Large intestine (tissue), 3 donors: Measurements from ENCODE around the gene CNKSR3. TPM values are rescaled to one million over a fixed set of nuclear protein-coding genes. Genes with fewer than 3 reads are reported as not detected.
A peak's percentile ranks its signal among the peaks of the same experiment; 100 is the strongest.

Source experiments
- DNase-seq, 2 donors: peaks; one replicate each; pipeline versions ENCODE4 v3.0.0 to v3.0.0-alpha.2; 2013
- H3K27ac ChIP-seq: one replicate; pipeline ENCODE4 v1.5.1; 2013; ENCODE audit warnings: low read length
- H3K27me3 ChIP-seq: 2 replicates; pipeline ENCODE4 v1.6.1; 2013; ENCODE audit warnings: low read length; ENCODE audit not compliant: control insufficient read depth, insufficient read depth
- H3K36me3 ChIP-seq: 2 replicates; pipeline ENCODE4 v1.6.1; 2013; ENCODE audit warnings: low read length; ENCODE audit not compliant: control insufficient read depth, insufficient read depth
- H3K4me1 ChIP-seq: one replicate; pipeline ENCODE4 v1.6.1; 2013; ENCODE audit warnings: low read length; ENCODE audit not compliant: control insufficient read depth, insufficient read depth
- H3K4me3 ChIP-seq: one replicate; pipeline ENCODE4 v1.5.1; 2013; ENCODE audit warnings: low read length
- H3K9me3 ChIP-seq: one replicate; pipeline ENCODE4 v1.6.1; 2013; ENCODE audit warnings: mild to moderate bottlenecking, low read depth, low read length, moderate library complexity; ENCODE audit not compliant: control insufficient read depth
- WGBS: methylation state at CpG from one replicate; pipeline ENCODE4 v1.1.5; 2013; ENCODE audit warnings: low lambda C conversion rate; ENCODE audit not compliant: insufficient coverage; 5-methylcytosine and 5-hydroxymethylcytosine counted together
- polyA plus RNA-seq: library from polyadenylated mRNA; unstranded; fragments of 120-200 nt; gene quantifications from one replicate; pipeline ENCODE4 v1.2.1, GENCODE V29; 2013

The CNKSR3 gene
- polyA plus RNA-seq, 1 donor, result 25.8 TPM

DNA sequence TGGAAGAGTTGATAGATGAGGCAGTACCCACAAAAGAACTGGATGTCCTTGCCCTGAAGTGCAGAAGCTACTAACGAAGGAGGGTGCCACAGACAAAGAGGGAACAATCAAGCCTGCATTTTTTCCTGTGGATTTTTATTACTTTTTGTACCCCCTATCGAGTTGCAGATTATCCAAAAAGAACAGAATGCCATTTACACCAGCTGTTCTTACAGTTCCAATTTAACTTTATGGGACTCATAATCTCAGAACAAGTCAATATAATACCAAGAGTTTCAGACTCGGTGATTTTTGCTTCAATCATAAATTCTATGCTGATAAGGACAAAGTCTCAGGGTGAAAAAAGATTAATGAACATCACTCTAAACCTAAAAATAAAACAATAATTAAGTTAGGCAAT lies 4.0 kb upstream of the CNKSR3 start:
- H3K4me1 ChIP-seq, result peaks cover 24% of the 10 kb centered on the region
- H3K27me3 ChIP-seq, result no peaks in the 10 kb centered on the region
- H3K9me3 ChIP-seq, result no peaks in the 10 kb centered on the region
- peak overlapping the region; percentile 81 for H3K27ac ChIP-seq
- no peak for DNase-seq
- no peaks in the 10 kb centered on the region for H3K36me3 ChIP-seq
- H3K4me3 ChIP-seq, result no peak overlapping the region
- 55% methylated on average over 1 of the region's 3 CpGs for WGBS

DNA sequence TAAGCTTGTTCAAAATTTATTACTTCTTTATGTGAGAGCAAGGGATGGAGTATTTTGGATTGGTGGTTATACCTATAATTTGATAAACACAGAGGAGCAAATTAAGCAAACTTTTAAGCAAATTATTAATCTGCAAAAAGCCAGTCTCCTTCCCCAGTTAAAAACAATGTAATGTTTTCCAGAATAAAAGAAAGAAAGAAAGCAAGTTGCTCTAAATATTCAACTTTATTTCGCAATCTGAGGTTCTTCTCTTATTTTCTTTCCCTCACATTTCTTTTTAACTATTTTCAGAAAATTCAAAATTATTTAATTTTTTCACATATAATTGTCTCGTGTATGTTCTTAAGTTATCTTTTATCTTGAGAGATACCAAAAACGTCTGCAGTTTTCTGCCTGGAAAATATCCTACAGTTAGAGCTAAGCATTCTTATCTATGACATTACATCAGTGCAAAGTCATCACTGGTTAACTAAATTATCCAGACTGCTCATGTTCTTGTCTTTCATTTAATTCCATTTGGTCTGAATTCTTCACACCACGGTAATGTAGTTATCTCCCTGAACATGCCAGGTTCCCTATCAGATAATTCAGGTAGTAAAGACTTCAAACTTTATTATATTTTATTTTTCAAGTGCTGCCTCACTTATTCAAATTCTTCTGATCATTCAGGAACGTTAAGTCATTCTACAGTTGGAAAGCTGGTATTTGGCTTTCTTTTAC lies 3.3 kb upstream of the CNKSR3 start:
- Histone ChIP-seq H3K4me1 (peaks cover 24% of the 10 kb centered on the region), H3K36me3 (no peaks in the 10 kb centered on the region), H3K27ac (peak overlapping the region; percentile 81), H3K4me3 (no peak overlapping the region), H3K9me3 (no peaks in the 10 kb centered on the region), H3K27me3 (no peaks in the 10 kb centered on the region)
- WGBS, result 40% methylated on average over 4 of the region's 5 CpGs
- DNase-seq, result no peak

DNA sequence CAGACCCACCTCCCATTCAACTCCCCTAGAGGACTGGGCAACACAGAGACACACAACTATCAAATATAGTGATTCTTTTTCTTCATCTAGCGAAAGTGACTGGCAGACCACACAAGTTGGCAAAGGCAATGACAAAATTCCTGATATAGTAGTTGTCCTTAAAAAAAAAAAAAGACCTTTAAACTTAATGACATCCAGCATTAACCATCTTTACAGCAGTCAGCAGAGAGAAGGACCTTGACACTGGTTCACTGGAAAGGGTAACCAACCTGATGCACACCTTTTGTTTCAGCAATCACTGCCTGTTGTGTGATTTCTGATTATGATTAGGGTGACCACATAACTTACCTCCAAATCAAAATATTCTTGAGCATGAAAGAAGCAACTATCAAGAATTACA lies 1.7 kb upstream of the CNKSR3 start:
- no CpG with 5 or more reads among the region's 1 CpG for WGBS
- DNase-seq, result peak; percentile 49 to 80
- peaks cover 36% of the 10 kb centered on the region for H3K4me1 ChIP-seq
- no peak overlapping the region for H3K4me3 ChIP-seq
- no peaks in the 10 kb centered on the region for H3K27me3 ChIP-seq
- no peaks in the 10 kb centered on the region for H3K9me3 ChIP-seq
- peak overlapping the region; percentile 81 for H3K27ac ChIP-seq
- no peaks in the 10 kb centered on the region for H3K36me3 ChIP-seq

DNA sequence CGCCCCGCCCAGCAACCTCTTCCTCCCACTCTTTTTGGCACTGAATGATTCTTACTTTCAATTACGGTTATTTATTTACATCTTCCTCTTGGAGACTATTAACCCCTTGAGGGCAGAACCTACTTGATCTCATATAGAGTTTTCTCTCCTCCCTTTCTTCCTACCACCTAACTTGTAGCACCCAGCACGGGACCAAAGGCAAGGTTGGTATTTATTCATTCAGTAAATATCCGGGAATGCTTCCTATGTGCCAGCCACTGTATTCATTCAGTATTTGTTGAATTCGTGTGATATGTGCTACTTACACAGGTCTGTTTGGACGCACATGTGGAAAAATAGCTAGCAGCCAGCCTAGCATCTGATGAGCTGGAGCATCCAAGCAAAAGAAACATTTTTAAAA lies 1.3 kb upstream of the CNKSR3 start:
- peaks cover 40% of the 10 kb centered on the region for H3K4me1 ChIP-seq
- no peaks in the 10 kb centered on the region for H3K36me3 ChIP-seq
- H3K4me3 ChIP-seq, result no peak overlapping the region
- H3K27me3 ChIP-seq, result no peaks in the 10 kb centered on the region
- no peak for DNase-seq
- peak overlapping the region; percentile 81 for H3K27ac ChIP-seq
- no peaks in the 10 kb centered on the region for H3K9me3 ChIP-seq
- 0% methylated on average over 1 of the region's 7 CpGs for WGBS

DNA sequence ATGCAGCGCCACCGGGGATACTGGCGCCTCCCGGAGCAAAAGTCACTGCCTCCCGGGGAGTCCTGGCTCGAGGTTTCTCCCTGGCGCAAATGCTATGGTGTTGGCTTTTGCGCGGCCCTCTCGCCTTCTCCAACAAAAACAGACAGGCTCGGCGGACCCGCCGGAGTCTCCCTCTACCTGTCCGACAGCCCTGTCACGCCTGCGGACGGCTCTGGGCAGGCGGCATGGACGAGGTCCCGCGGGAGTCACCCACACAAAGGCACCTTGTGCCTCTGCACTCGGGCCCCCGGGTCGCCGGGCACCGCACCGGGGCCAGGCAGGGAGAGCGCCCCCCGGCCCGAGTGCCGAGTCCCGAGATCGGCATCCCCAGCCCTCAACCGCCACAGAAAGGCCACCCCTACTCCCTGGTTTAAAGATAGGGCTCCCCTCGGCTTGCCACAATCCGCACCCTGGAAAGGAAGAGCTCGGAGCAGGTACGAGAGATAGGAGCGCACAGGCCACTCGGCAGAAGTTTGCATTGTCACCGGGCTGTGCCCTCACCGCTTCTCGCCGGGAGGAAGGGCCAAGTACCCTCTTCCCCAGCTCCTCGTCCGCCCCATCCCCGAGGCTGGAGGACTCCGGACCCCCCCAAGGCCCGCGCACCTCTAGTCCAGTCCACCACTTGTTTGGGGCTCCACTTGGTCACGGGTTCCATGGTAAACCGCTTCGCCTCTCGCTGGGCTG lies 903 bp downstream of the CNKSR3 start:
- Histone ChIP-seq H3K4me1 (peaks cover 51% of the 10 kb centered on the region), H3K27me3 (no peaks in the 10 kb centered on the region), H3K36me3 (peaks cover 6% of the 10 kb centered on the region), H3K4me3 (peak overlapping the region; percentile 91), H3K9me3 (no peaks in the 10 kb centered on the region), H3K27ac (peak overlapping the region; percentile 84)
- WGBS, result no CpG with 5 or more reads among the region's 55 CpGs
- DNase-seq, result peak; percentile 44 to 78

DNA sequence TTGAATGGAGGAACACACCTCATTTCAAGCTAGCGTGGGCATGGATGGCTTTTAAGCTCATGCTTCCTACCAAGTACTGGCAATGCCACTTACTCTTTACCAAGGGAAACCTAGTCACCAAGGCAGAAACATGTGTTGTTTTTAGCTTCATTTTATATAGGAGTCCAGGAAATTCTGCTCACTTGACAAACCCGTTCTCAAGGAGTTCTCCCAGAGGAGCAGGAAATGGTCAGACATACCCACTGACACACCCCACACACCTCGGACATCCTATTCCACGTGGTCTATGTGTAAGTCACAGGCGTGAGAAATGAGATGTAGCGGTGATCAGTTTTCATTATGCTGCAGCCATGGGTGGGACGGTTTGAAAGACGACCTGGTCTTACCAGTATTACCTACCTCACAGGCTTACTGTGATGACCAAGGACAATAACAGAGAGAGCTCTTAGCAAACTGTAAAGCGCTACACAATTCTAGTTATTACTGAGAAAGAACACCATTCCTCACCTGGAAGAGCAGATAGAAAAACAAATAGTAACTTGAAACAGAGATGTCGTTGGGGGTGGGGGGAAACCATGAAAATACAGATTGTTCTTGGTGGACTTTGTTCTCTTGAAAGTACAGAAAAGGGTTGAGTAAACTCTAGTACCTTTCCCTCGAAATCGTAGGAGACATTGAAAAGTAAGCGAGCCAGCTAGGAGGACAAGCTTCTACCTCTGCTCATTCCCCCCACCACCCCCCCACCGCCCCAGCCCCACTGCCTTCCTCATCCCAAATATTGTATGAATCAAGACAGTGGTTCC lies 1.7 kb downstream of the CNKSR3 start:
- DNase-seq, result peak; percentile 40 to 77
- H3K36me3 ChIP-seq, result peaks cover 10% of the 10 kb centered on the region
- peaks cover 53% of the 10 kb centered on the region for H3K4me1 ChIP-seq
- no peaks in the 10 kb centered on the region for H3K27me3 ChIP-seq
- H3K27ac ChIP-seq, result peak overlapping the region; percentile 84
- no peaks in the 10 kb centered on the region for H3K9me3 ChIP-seq
- peak overlapping the region; percentile 91 for H3K4me3 ChIP-seq
- 7% methylated on average over 3 of the region's 14 CpGs for WGBS

DNA sequence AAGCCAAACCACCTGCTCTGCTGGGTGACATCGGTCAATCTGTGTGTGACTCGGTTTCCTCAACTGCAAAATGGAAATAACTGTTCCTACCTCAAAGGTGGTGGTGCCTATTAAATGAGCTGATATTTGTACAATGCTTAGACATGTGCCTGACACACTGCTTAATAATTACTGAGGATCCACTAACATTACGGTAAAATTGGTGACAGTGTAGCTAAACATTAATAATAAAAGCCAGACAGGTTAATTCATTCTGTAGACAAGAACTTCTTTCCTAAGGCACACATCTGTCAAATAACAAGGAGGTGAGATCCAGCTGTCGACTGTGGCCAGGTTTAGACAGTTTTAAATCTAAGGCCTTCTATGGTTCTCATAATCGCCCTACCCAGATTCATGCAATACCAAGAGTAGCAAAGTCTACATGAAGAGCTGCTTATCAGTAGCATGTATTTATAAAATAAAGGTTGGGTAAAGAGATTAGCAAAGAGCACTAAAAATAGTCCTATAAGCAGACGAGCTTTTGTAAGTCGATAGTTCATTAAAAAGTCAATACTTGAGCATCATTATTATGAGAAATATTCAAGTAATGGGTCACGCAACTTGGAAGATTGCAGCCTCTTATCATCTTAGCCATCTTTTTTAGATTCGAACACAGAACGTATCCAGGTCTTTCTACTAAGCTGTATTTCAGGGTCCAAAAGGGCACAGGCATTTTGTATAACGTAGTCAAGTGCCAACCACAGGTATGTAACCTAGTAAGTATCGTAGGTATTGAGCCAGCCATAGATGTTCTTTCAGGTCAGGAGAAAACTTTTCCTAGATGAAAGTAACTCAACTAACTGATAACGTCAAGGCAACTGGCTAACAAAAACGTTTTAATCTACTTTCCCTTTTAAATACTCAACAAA lies 3.2 kb downstream of the CNKSR3 start:
- H3K27me3 ChIP-seq, result no peaks in the 10 kb centered on the region
- no peaks in the 10 kb centered on the region for H3K9me3 ChIP-seq
- peaks cover 18% of the 10 kb centered on the region for H3K36me3 ChIP-seq
- H3K4me1 ChIP-seq, result peaks cover 42% of the 10 kb centered on the region
- peak; percentile 63 to 88 for DNase-seq
- H3K4me3 ChIP-seq, result peak overlapping the region; percentile 91
- peak overlapping the region; percentile 84 for H3K27ac ChIP-seq
- 21% methylated on average over 4 of the region's 14 CpGs for WGBS

DNA sequence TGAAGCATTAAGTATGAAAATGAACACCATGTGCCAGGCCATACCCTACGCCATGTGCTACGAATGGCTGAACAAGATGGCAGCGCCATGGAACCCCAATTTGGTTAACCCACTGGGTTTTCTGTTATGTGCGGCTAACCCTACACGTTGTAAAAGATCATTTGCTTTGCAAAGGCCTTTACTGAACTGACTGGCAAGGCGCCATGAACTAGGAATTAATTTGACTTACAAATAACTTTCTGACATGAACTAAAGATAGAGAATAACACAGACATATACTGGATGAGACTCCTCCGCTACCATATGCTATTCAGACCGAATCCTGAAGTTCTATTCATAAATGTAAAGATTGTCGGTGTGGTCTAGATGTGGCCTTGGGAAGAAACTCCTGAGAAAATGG lies 3.9 kb downstream of the CNKSR3 start:
- Histone ChIP-seq H3K9me3 (no peaks in the 10 kb centered on the region), H3K4me1 (peaks cover 37% of the 10 kb centered on the region), H3K27me3 (no peaks in the 10 kb centered on the region), H3K27ac (peak overlapping the region; percentile 84), H3K4me3 (no peak overlapping the region), H3K36me3 (peaks cover 18% of the 10 kb centered on the region)
- no peak for DNase-seq
- 100% methylated on average over 3 of the region's 9 CpGs for WGBS

DNA sequence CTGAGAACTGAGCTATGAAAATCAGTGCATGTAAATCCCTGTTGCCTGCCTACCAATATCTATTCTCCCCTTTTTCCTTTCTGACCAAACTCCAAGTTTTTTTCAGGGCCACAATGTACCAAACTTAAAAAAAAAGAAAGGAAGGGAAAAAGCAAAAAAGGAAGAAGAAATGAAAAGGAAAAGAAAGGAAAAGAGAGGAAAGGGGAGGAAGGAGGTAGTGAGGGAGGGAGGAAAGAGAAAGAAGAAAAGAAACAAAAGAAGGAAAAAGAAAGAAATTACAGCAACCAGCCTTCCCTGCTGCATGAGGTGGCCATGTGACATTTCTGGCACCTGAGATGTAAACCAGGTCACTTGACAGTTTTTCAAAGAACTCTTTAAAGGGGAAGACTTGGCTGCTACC lies 4.4 kb downstream of the CNKSR3 start:
- no peaks in the 10 kb centered on the region for H3K9me3 ChIP-seq
- H3K4me1 ChIP-seq, result peaks cover 37% of the 10 kb centered on the region
- H3K27ac ChIP-seq, result peak overlapping the region; percentile 84
- no peaks in the 10 kb centered on the region for H3K27me3 ChIP-seq
- H3K36me3 ChIP-seq, result peaks cover 18% of the 10 kb centered on the region
- no peak overlapping the region for H3K4me3 ChIP-seq
- DNase-seq, result no peak
